ENCODE data around the gene TEX19. TPM values are rescaled to one million over a fixed set of nuclear protein-coding genes. Genes with fewer than 3 reads are reported as not detected.

Gene TEX19
- total RNA-seq, 3 donors from 2014 or later = not detected

GRCh38 chr17:82349287-82349701 is 9.8 kb upstream of the TEX19 start:
- intact Hi-C loops (cut with DNase I, micrococcal nuclease) = loop anchor here in 1 of 2 donors (2.0 kb wide), 1 partner anchor 78 kb away; no protein-coding TSS in a partner anchor

DNA sequence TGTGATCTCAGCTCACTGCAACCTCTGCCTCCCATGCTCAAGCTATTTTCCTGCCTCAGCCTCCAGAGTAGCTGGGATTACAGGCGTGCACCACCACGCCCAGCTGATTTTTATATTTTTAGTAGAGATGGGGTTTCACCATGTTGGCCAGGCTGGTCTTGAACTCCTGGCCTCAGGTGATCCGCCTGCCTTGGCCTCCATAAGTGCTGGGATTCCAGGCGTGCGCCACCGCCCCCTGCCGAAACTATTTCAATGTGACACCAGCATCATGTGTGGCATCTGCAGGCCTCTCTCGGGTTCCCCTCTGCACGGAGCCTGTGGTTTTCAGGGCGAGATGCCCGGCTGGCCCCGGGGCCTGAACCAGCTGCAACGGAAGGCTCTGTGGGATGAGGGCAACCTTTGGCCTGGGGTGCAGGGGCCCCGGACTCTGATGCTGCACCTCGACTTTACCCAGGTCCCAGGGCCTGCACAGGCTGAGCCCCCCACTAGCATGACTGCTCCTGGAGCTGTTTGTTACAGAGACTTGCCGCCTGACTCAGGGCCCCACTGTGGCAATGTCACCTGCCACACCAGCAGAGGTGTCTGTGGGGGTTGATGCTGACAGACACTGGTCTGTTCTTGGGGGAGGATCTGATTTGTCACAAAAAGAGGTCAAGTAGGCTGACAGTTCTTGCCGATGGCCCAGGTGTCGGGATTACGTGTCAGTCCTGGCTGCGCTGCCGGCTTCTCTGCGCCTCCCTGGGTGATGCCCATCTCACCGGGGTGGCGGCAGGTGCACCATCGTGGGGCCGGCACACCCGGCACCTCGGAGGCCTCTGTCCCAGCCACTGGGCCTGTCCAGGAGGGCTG is 8.6 kb upstream of the TEX19 start:
- Histone ChIP-seq H3K9me3 (no peaks in the 10 kb centered on the region), H3K4me3 (no peak overlapping the region), H3K4me1 (ENCODE audit: low read depth) (peaks cover 4% of the 10 kb centered on the region), H3K36me3 (ENCODE audit: low read depth) (no peaks in the 10 kb centered on the region)
- peak; percentile 6 for ATAC-seq
- DNase-seq = peak in 1 of 3 donors; percentile 61
- intact Hi-C loops (cut with DNase I, micrococcal nuclease) = loop anchor here in 1 of 2 donors (10.0 kb wide), 1 partner anchor 64 kb away; the partner anchor contains the start of genes HEXD and OGFOD3
- no peak for TF ChIP-seq CTCF (IDR thresholded peaks at IDR 0.05)

More at GRCh38 chr17:82349287-82349701, 9.8 kb upstream of the TEX19 start:
- peak in 1 of 3 donors; percentile 29 for DNase-seq
- ATAC-seq = no peak
- H3K4me3 ChIP-seq = no peak overlapping the region
- H3K36me3 ChIP-seq (ENCODE audit: low read depth) = no peaks in the 10 kb centered on the region
- no peaks in the 10 kb centered on the region for H3K9me3 ChIP-seq
- no peak for TF ChIP-seq CTCF (IDR thresholded peaks at IDR 0.05)
- peaks cover 4% of the 10 kb centered on the region for H3K4me1 ChIP-seq (ENCODE audit: low read depth)

DNA sequence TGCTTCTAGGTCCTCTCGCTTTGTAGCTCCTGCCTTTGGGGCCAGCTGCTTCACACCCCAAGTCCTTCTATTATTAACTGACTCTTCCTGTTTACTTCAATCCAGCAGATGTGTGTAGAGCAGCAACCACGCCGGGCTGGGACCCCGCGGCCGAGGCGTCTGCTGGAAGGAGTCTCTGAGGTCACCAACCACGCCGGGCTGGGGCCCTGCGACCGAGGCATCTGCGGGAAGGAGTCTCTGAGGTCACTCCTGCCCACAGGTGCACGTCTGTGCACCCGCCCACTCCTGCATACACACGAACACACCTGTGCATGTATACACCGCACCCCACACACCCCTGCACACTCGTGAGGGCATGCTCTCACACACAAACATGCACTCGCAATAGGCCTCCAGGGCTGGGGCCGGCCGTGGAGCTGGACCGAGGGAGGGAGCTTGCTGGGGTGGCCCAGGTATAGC is 7.8 kb upstream of the TEX19 start:
- DNase-seq = peak in 1 of 3 donors; percentile 59
- ATAC-seq = peak; percentile 7
- intact Hi-C loops (cut with DNase I, micrococcal nuclease) = loop anchor here in 1 of 2 donors (10.0 kb wide), 1 partner anchor 64 kb away; the partner anchor contains the start of genes HEXD and OGFOD3

GRCh38 chr17:82351713-82352488 is 7.1 kb upstream of the TEX19 start:
- DNase-seq (peak; percentile 76 to 95 (median 83)), ATAC-seq (peak; percentile 93)
- no peaks in the 10 kb centered on the region for H3K36me3 ChIP-seq (ENCODE audit: low read depth)
- peaks cover 3% of the 10 kb centered on the region for H3K4me1 ChIP-seq (ENCODE audit: low read depth)
- TF ChIP-seq CTCF (IDR thresholded peaks at IDR 0.05) = peak; percentile 91
- H3K4me3 ChIP-seq = no peak overlapping the region
- intact Hi-C loops (cut with DNase I, micrococcal nuclease) = loop anchor here in 1 of 2 donors (10.0 kb wide), 1 partner anchor 63 kb away; the partner anchor contains the start of genes HEXD and OGFOD3
- H3K9me3 ChIP-seq = no peaks in the 10 kb centered on the region

More for the DNA sequence above, 7.8 kb upstream of the TEX19 start:
- Histone ChIP-seq H3K36me3 (ENCODE audit: low read depth) (no peaks in the 10 kb centered on the region), H3K4me3 (no peak overlapping the region), H3K9me3 (no peaks in the 10 kb centered on the region), H3K4me1 (ENCODE audit: low read depth) (no peaks in the 10 kb centered on the region)
- TF ChIP-seq CTCF (IDR thresholded peaks at IDR 0.05) = no peak

DNA sequence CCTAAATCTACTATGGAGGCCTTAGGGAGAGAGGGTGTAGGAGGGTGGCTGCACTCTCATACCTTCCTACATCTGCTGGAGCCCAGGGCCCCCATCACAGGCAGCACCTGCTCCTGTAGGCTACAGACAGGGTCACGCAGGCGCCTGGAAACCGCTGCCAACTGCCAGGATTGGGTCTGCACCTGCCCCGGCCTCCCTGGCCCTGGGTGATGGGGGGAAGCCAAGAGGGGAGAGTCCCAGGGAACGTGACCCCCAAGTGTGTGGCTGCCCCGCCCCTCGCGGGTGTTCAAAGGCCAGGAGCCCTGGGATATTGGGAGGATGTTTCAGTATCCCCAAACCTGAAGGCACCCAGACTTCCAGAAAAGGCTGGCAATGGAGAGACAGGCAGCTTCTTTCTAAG is 5.6 kb upstream of the TEX19 start:
- Histone ChIP-seq H3K9me3 (no peaks in the 10 kb centered on the region), H3K4me3 (no peak overlapping the region), H3K36me3 (ENCODE audit: low read depth) (no peaks in the 10 kb centered on the region), H3K4me1 (ENCODE audit: low read depth) (peaks cover 3% of the 10 kb centered on the region)
- intact Hi-C loops (cut with DNase I, micrococcal nuclease) = loop anchor here in 1 of 2 donors (10.0 kb wide), 1 partner anchor 61 kb away; the partner anchor contains the start of genes HEXD and OGFOD3
- DNase-seq (peak in 1 of 3 donors; percentile 49), ATAC-seq (no peak)
- TF ChIP-seq CTCF (IDR thresholded peaks at IDR 0.05) = no peak
